Smooth muscle cell (in vitro differentiated cells): ENCODE measurements around the gene RABEP2. TPM values are rescaled to one million over a fixed set of nuclear protein-coding genes. Genes with fewer than 3 reads are reported as not detected.
"Not testable (repeated sequence)": the region's sequence is repeated elsewhere in the genome, so short reads cannot be mapped to it uniquely, and the experiment has no call there.

Source experiments
- DNase-seq: peaks from one replicate; lab custom pipeline; 2025; ENCODE audit not compliant: unreplicated experiment; lab: John Stamatoyannopoulos, UW
- H2AFZ ChIP-seq: fragments of 200-600 bp; sonication (generic); 2 replicates; pipeline ENCODE4 v1.6.0; 2016; ENCODE audit warnings: antibody characterized with exemption, low read depth, mild to moderate bottlenecking
- H3F3A ChIP-seq: fragments of 200-600 bp; sonication (generic); 2 replicates; pipeline ENCODE4 v1.6.0; 2017; ENCODE audit warnings: antibody characterized with exemption, low read depth
- H3K27ac ChIP-seq: fragments of 200-600 bp; sonication (generic); 2 replicates; pipeline ENCODE4 v1.5.1; 2016; ENCODE audit warnings: low read depth, mild to moderate bottlenecking
- H3K27me3 ChIP-seq: fragments of 200-600 bp; sonication (generic); 2 replicates; pipeline ENCODE4 v1.6.1; 2016; ENCODE audit warnings: low read depth, mild to moderate bottlenecking
- H3K36me3 ChIP-seq: fragments of 200-600 bp; sonication (generic); 2 replicates; pipeline ENCODE4 v1.5.1; 2016; ENCODE audit warnings: low read depth
- H3K4me1 ChIP-seq: fragments of 200-600 bp; sonication (generic); 2 replicates; pipeline ENCODE4 v1.5.1; 2016; ENCODE audit warnings: low read depth
- H3K4me2 ChIP-seq: fragments of 200-600 bp; sonication (generic); 2 replicates; pipeline ENCODE4 v1.6.0; 2016; ENCODE audit warnings: mild to moderate bottlenecking
- H3K4me3 ChIP-seq: fragments of 200-600 bp; sonication (generic); 2 replicates; pipeline ENCODE4 v1.5.1; 2016; ENCODE audit warnings: mild to moderate bottlenecking
- H3K79me2 ChIP-seq: fragments of 200-600 bp; sonication (generic); 2 replicates; pipeline ENCODE4 v1.6.0; 2016; ENCODE audit warnings: low read depth, mild to moderate bottlenecking
- H3K9ac ChIP-seq: fragments of 200-600 bp; sonication (generic); 2 replicates; pipeline ENCODE4 v1.6.0; 2016; ENCODE audit warnings: low read depth
- H3K9me3 ChIP-seq: fragments of 200-600 bp; sonication (generic); replicated peaks from 2 replicates; pipeline ENCODE4 v1.5.1; 2016; ENCODE audit warnings: low read depth
- H4K20me1 ChIP-seq: fragments of 200-600 bp; sonication (generic); 2 replicates; pipeline ENCODE4 v1.6.0; 2016; ENCODE audit warnings: low read depth
- CTCF ChIP-seq: fragments of 200-600 bp; sonication (generic); IDR thresholded peaks from 2 replicates; pipeline ENCODE4 v1.5.1; 2017; ENCODE audit warnings: borderline replicate concordance, mild to moderate bottlenecking, antibody characterized with exemption; ENCODE audit not compliant: insufficient read depth, poor library complexity, severe bottlenecking
- WGBS: methylation state at CpG from one replicate; pipeline ENCODE4 v1.1.7; 2016; ENCODE audit warnings: low lambda C conversion rate; 5-methylcytosine and 5-hydroxymethylcytosine counted together
- polyA plus RNA-seq: library from polyadenylated mRNA; unstranded; fragments of >200 nt; fragmentation: Nextera tagmentation; extraction: Ambion mirVana; gene quantifications from 2 replicates; pipeline ENCODE4 v1.2.1, GENCODE V29; 2016
- total RNA-seq: library from RNA; depleted of rRNA; stranded (reverse); fragments of >200 nt; gene quantifications from 2 replicates; pipeline ENCODE4 v1.2.3, GENCODE V29; 2014

The RABEP2 gene
- 9.2 and 16.6 TPM in 2 replicates for total RNA-seq
- polyA plus RNA-seq = 14.5 and 14.7 TPM in 2 replicates

- Histone ChIP-seq H3K27me3 (no peaks in the 10 kb centered on the region), H3K79me2 (no peaks in the 10 kb centered on the region), H3K4me2 (peak within 1 kb of the TSS; percentile 85), H4K20me1 (no peaks in the 10 kb centered on the region), H3K4me3 (peak within 1 kb of the TSS; percentile 95), H3F3A (peaks cover 2% of the 10 kb centered on the region), H3K9me3 (no peaks in the 10 kb centered on the region), H3K27ac (peak within 1 kb of the TSS; percentile 82), H3K36me3 (no peaks in the 10 kb centered on the region), H3K4me1 (peaks cover 4% of the 10 kb centered on the region), H3K9ac (peak within 1 kb of the TSS; percentile 78), H2AFZ (peak within 1 kb of the TSS; percentile 81)
- peak; percentile 92 for DNase-seq
- TF ChIP-seq CTCF = no peak
- WGBS = 0% methylated on average over 19 of the region's 66 CpGs
Observed at GRCh38 chr16:28924762-28925385, at the start of gene RABEP2. RABEP2 (minus strand) TSS chr16:28925238; CDS start chr16:28925163, 75 bp downstream.

GRCh38 chr16:28974437-28975157, 49.6 kb upstream of the RABEP2 start, which contains the start of gene SPNS1:
SPNS1 (plus strand) TSS chr16:28974778; CDS start chr16:28975152, 374 bp downstream.
- under 1% methylated on average over 52 of the region's 60 CpGs for WGBS
- Histone ChIP-seq H3K9ac (peak within 1 kb of the TSS; percentile 78), H4K20me1 (no peaks in the 10 kb centered on the region), H3K79me2 (peaks cover 15% of the 10 kb centered on the region), H3K27me3 (no peaks in the 10 kb centered on the region), H2AFZ (peak within 1 kb of the TSS; percentile 85), H3K4me2 (peak within 1 kb of the TSS; percentile 88), H3F3A (peaks cover 4% of the 10 kb centered on the region), H3K27ac (peak within 1 kb of the TSS; percentile 66), H3K9me3 (no peaks in the 10 kb centered on the region), H3K4me1 (peaks cover 5% of the 10 kb centered on the region), H3K36me3 (no peaks in the 10 kb centered on the region), H3K4me3 (peak within 1 kb of the TSS; percentile 66)
- peak; percentile 80 for DNase-seq
- TF ChIP-seq CTCF = no peak

GRCh38 chr16:28974007-28974436, 49.0 kb upstream of the RABEP2 start:
- Histone ChIP-seq H3K27ac (peak overlapping the region; percentile 66), H2AFZ (peak overlapping the region; percentile 85), H3K9ac (peak overlapping the region; percentile 78), H4K20me1 (no peaks in the 10 kb centered on the region), H3K4me3 (peak overlapping the region; percentile 66), H3K36me3 (no peaks in the 10 kb centered on the region), H3K4me1 (peaks cover 5% of the 10 kb centered on the region), H3K4me2 (peak overlapping the region; percentile 88), H3K9me3 (no peaks in the 10 kb centered on the region), H3K79me2 (peaks cover 15% of the 10 kb centered on the region), H3K27me3 (no peaks in the 10 kb centered on the region), H3F3A (peaks cover 4% of the 10 kb centered on the region)
- WGBS = 3% methylated on average over 17 of the region's 17 CpGs
- TF ChIP-seq CTCF = peak; percentile 54
- DNase-seq = peak; percentile 38

- DNase-seq, H3K9me3 ChIP-seq, H4K20me1 ChIP-seq, H3K27ac ChIP-seq, H3K36me3 ChIP-seq, H3K9ac ChIP-seq, H3K4me2 ChIP-seq, H3K27me3 ChIP-seq, H3K4me1 ChIP-seq, H2AFZ ChIP-seq, H3F3A ChIP-seq, H3K79me2 ChIP-seq, H3K4me3 ChIP-seq: not testable (repeated sequence)
- WGBS = 94% methylated on average over 2 of the region's 2 CpGs
Observed at GRCh38 chr16:28969696-28970095, 44.7 kb upstream of the RABEP2 start.
